Myocyte (in vitro differentiated cells): ENCODE measurements around the gene SDR9C7. TPM values are rescaled to one million over a fixed set of nuclear protein-coding genes. Genes with fewer than 3 reads are reported as not detected.
"Not testable (repeated sequence)": the region's sequence is repeated elsewhere in the genome, so short reads cannot be mapped to it uniquely, and the experiment has no call there.

Source experiments
- DNase-seq: peaks from one replicate; pipeline ENCODE4 v3.0.0-alpha.2; 2012; ENCODE audit warnings: low read depth
- total RNA-seq: library from RNA; depleted of rRNA; stranded (reverse); fragments of >200 nt; gene quantifications from 2 replicates; pipeline ENCODE4 v1.2.3, GENCODE V29; 2014

SDR9C7 gene
- total RNA-seq, 1 donor from 2014 or later: not detected

DNA sequence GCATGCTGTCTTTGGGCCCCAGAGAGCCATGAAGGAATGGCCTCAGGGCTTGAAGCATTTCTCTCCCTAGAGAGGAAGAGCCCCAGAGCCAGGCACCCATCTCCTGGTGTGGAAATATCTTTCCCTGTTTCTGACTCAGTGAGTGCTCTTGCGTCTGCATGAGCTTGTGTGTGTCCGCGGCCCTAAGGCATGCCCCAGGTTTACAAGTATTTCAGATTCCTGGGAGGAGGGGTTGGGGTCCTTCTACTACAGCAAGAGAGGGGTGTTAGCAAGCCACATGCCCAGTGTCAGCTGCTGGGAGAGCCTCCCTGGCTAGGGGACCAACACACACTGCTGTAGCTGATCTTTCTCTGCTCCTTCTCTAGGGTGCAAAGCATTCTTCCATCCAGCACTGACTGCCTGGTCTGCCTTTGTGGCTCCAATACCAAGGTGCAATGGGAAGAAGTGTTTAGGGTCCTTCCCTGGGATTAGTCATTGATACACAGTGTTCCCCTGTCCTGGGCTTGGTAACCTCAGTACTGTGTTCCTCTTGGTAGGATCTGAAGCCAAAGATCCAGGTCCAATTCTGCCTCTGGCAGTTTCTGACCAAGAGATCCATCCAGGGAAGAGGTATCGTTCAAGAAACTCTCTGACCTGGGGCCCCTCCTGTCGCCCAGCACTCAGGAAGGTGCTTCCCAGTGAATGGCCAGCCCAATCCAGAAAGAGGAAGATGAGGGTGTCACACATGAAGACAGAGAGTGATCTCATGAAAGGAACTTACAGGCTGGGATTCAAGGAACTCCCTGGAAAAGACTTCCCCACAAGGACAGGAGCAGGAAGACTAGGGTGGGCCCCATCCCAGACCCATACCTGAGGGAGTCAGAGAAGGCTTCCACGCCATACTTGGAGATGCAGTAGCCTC is 20.1 kb upstream of the SDR9C7 start:
- DNase-seq: no peak

DNA sequence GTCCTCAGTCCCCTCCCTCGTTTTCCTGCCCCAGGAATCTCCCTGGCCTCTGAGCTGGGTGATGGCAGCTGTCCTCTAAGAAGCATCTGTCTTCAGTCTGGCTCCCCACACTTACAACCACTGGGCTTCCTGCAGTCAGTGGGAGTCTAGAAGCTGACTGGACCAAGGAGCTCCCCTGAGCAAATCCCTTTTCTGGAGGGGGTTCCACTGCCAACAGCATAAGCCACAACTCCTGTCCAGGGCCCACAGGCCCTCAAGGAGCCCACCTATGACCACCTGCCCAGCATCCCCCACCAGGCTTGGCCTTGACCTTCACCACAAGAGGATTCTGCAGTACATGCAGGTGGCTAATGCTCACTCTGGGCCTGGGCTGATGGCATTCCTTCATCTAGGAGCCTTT is 19.1 kb upstream of the SDR9C7 start:
- peak; percentile 16 for DNase-seq

DNA sequence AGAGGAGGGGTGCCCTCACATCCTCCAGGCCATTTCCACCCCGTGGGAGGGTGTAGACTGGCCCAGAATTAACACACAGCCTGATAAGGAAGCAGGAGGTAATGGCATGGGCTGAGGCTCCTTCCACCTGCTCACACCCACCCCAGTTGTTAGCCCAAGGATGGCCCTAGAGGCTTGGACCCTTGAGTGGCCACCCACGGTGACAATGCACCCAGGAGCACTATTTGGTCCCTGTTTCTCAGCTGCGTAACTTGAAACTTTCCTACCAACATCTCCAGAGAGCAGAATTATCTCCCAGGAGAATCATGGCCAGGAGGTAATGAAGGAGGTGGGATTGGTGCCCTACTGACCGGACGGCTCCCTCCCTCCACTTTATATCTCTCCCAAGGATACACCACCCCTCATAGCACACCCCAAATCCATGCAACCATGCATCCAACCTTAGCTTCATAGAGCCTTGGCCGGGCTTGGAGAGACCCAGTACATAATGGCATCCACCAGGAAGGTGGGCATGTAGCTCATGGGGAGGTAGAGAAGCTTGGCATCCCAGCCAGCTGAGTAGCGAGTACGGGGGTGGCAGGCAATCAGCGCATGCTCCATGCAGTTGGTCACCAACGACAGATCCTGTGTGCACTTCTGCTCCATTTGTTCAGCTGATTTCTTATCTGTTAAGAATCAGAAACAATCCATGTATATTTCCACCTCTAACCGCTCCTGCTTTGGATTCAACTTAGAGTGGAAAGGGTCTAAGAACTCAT is 17.6 kb upstream of the SDR9C7 start:
- no peak for DNase-seq

DNA sequence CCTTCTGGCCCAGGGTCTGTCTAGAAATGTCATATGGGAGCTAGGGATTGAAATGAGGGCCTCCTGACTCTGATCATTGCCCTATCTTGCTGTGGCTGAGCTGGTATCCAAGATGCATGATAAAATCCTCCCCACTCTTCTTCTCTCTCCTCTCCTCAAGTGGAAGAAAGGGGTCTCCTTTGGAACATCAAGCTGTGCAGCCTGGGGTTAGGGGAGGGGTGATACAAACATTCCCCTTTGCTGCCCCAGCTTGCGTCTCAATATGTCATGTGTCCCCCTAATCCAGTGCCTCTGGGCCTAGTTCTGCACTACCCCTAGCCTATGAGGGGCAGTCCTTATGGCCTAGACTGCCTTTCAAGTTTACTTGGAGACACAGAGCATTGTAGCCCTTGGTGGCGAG is 14.7 kb upstream of the SDR9C7 start:
- no peak for DNase-seq

DNA sequence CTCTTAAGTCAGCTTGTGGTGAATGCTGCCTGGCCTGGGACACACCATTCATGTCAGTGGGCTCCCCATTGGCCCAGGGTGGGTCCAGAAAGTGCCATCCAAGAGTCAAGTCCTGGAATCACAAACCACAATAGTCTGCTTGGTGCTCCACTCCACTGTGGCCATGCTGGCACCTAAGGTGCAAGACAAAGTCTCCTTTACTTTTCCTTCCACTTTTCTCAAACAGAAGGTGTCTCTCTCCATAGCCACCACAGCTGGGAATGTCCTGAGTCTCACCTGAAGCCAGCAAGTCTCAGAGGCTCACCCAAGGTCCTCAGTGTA is 14.2 kb upstream of the SDR9C7 start:
- no peak for DNase-seq

DNA sequence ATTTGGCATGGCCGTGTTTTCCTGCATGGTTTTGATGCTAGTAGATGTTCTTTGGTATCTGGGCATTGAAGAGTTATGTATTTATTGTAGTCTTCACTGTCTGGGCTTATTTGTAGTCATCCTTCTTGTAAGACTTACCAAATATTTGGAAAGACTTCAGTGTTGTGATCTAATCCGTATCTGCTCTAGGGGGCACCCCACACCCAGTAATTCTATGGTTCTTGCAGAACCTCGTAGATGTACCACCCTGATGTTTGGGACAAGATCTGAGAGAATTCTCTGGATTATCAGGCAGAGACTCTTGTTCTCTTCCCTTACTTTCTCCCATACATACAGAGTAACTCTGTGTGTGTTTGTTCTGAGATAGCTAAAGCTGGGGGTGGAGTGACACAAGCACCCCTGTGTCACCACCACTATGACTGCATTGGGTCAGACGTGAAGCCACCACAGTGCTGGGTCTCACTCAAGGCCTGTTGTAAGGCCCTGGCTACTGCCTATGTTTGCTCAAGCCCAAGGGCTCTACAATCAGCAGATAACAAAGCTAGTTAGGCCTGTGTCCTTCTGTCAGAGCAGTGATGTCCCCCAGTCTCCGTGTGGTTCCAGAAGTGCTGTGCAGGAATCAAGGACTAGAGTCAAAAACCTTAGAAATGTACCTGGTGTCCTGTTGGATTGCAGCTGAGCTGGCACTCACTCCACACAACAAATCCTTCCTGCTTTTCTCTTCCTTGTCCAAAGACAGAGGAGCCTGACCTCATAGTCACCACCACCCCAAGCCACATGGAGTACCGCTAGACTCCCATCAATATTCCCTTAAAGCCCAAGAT is 13.6 kb upstream of the SDR9C7 start:
- no peak for DNase-seq

DNA sequence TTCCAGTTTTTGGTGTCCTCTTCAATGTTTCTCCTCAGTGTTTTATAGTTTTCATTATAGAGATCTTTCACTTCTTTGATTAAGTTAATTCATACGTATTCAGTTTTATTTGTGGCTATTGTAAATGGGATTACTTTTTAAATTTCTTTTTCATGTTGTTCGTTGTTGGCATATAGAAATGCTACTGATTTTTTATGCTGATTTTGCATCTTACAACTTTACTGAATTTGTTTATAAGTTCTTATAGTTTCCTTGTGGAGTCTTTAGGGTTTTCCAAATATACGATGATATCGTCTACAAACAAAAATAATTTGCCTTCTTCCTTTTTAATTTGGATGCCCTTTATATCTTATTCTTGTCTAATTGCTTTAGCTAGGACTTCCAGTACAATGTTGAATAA is 9.7 kb upstream of the SDR9C7 start:
- DNase-seq: no peak

DNA sequence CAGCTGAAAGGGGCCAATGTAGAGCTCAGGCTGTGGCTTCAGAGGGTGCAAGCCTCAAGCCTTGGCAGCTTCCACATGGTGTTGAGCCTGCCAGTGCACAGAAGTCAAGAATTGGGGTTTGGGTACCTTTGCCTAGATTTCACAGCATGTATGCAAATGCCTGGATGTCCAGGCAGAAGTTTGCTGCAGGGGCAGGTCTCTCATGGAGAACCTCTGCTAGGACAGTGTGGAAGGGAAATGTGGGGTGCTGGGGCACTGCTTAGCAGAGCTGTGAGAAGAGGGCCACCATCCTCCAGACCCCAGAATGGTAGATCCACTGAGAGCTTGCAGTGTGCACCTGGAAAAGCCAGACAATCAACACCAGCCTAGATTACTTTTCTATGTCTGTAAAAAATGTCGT is 9.2 kb upstream of the SDR9C7 start:
- DNase-seq: not testable (repeated sequence)

DNA sequence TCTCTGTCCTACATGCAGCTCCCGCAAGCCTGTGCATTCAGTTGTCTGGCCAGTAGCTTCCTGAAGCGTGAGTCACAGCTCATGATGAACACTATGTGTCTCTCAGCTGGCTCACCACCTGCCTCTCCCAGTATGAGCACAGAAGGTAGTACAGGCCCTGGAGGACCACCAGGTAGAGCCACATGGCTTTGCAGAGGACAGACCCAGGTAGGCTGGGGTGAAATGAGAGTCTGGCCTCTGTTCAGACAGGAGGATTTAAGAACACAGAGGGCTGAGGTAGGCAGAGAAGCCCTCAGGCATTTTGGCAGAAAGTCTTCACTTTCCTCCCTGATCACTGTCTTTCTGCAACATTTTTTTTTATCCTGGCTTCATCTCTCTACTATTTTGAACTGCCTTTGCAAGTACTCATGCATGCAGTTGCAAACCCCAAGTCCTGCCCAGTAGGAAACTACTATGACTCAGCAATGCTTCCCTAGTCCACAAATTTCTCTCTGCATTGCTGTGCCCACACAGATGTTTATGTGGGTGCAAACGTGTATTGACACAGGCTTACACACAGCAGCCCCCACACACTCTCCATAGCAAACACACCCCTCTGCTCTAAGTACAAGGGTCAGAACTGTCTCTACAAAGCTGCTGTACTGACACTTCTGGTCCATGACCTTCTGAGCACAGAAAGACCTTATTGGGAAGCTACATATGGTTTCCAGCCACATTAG is 7.2 kb upstream of the SDR9C7 start:
- DNase-seq: peak; percentile 65

DNA sequence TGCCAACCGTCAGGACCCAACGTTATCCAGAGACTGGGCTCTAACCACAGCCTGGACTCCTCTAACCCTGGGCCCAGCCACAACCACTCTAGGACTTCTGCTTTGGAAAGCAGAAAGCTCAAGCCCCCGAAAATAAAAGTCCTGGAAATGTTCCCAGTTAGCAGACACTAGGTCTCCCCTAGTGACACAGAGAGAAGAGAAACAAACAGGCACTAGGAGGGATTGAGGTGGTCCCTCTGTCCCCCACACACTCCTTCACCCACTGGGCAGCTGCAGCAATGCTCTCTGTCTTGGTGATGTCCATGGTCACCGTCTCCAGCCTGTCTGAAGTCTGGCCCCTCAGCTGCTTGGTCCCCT is 6.7 kb upstream of the SDR9C7 start:
- not testable (repeated sequence) for DNase-seq

DNA sequence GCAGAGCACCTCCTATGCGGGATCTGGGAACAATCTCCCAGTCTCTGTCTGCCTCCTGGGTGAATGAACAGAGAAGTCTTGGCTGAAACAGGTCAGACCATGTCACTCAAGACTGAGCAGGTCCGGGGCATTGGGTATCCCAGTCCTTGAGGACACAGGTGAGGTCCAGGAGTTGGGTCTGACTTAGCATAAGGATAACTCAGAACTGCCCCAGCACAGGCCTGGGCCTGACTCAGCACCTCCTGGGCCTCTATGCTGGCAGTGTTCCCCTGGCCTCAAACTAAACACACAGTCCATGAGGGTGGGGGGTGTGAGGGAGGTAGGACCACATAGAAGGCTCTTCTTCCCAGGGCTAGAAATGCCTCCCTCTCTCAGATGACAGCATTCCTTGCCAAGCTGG is 1.5 kb upstream of the SDR9C7 start:
- DNase-seq: no peak

DNA sequence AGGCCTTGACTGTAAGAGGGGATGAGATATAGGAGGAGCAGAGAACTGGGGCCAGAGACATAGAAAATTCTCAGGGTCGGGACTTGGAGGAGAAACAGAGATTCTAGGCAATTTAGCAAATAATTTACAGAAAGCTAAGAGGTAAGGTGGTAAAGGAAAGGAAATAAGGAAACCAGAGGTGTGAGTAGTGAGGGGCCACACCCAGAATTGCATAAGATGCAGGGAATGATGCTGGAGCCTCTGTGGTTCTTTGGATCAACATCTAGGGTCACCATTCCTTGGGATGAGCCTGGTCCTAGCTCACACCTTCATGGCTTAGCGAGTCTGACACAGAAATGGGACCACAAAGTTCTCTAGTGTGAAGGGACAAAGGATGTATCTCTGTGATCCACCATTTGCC is 949 bp upstream of the SDR9C7 start:
- no peak for DNase-seq

DNA sequence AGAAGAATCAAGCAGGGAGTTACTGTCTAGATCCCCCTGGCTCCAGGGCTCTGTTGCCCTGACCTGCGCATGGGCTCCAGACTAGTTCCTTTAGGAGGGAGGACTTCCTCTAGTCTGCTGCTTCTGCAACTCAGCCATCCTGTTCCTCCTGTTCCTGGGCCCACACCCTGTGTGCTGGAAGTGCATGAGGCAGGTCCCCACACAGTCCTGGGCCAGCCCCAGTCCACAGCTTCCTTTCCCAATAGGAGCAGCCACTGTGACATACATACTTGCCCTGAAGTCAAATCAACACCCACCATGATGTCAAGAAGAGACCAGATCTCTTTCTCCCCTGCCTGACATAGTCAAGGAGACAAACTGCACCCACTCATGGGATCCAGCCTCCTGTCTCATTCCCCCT is 1.3 kb downstream of the SDR9C7 start:
- no peak for DNase-seq

DNA sequence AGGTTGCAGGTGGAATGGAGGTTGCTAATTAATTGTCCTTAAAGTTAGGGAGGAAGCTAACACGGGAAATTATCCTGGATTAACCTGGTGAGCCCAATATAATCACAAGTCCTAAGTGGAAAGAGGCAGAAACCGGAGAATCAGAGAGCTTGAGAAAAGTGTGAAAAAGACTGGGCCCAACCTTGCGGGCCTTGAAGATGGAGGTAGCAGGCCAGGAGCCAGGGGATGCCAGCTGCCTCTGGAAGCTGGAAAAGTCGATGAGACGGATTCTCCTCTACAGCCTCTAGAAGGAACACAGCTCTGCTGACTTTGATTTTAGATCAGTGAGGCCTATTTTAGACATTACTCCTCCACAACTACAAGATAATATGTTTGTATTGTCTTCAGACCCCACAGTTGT is 2.1 kb downstream of the SDR9C7 start:
- DNase-seq: no peak

DNA sequence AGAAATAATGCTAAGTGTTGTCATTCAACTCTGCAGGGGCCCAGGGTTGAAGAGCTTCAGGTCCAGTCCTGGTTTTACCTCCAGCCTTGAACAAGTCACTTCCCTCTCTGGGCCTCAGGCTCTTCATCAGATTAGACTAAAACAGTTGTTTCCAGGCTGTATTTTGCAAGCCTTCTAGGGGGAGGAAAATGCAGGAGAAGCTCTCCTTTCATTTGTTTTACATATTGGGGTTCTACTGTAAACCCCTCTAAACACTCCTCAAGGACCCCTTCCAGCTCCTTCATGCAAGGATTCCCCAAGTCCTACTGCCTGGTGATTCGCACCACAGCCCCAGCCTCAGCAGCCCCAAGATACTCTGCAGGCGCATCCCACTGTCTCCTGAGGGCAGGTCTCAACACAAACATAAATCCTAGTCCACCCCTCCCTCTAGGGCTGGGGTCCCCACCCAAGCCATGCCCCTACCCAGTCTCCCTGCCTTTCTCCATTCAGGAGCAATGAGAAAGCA is 2.7 kb downstream of the SDR9C7 start:
- DNase-seq: peak; percentile 57

DNA sequence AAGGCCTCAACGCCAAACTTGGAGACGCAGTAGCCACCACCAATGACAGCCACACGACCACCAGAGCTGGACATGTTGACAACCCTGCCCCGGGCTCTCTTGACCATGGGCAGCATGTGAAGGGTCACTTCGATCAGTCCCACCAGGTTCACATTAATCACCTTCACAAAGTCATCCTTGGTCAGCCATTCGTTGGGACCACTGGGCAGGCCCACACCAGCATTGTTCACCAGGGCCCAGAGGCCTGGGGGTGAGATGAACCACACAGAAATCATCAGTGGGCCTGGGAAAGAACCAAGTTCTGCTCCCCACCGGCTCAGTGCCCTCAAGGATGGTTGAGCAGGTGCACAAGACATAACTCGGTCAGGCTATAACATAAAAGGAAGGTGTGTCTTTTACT is 4.0 kb downstream of the SDR9C7 start:
- DNase-seq: no peak

DNA sequence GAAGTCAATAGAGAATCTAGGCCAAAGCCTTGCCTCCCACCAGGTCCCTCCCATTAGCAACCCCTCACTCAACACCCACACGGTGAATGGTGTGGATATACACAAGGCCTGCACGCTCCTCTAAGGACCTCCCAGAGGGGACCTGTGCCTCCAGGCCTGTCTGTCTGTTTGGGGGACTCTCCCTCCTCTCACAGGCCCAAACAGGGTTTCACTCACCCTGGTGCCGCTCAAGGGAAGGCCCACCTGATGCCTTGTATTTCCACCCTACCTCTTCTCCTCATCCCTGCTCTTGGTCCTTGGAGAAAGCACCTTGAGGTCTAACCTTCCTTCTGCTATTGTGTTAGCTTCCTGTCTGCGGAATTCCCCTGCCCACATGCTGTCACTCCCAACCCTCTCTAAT is 4.4 kb downstream of the SDR9C7 start:
- no peak for DNase-seq

DNA sequence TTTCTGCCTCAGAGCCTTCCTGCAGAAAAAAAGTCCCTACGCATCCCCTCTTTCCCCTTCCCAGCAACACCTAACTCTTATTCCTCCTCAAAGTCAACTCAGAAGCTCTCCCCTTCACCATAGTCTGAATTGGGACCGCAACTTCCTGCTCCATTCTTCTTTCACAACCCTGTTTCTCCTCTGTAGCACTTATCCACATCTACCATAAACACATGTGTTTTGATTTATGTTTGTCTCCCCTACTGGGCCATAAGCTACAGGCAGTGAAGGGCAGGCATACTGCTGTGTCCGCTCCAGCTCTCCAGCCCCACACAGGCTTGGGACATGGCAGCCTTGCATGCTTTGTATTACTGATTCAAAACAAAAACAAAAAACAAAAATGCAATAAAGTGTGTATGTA is 5.9 kb downstream of the SDR9C7 start:
- DNase-seq: no peak

DNA sequence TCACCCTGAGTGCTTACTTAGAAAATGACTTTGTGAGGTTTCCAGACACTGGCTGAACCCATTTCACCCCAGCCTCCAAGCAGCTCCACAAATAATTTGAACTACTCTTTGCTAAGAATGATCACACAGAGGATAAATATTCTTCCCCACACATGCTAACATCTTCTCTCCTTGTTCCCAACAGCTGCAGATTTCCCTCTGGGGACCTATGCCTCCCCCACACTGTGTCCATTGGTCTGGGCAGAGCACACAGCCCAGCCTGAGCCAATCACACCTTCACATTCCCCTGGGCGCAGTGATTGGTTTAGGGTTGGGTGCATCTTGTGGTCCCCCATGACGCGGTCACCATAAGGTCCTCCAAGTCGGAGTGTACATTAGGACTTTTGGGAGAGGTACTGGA is 6.9 kb downstream of the SDR9C7 start:
- DNase-seq: peak; percentile 39

DNA sequence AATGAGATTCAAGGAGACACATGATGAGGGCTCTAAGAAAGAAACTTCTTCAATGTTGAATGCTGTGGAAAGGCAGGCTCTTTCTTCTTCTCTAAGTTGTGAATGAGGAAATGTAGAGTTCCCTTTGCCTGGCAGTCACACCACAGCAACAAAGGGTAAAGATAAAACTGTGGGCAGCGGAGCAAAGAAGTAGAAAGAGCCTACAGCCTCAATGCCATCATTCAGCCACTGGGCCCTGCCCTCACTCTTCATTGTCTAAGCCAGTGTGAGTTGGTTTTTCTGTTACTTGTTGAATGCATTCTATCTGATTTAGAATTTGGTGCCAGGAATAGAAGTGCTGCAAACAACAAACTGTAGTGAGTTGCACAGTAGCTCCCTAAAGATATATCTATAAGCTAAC is 12.2 kb downstream of the SDR9C7 start:
- no peak for DNase-seq

DNA sequence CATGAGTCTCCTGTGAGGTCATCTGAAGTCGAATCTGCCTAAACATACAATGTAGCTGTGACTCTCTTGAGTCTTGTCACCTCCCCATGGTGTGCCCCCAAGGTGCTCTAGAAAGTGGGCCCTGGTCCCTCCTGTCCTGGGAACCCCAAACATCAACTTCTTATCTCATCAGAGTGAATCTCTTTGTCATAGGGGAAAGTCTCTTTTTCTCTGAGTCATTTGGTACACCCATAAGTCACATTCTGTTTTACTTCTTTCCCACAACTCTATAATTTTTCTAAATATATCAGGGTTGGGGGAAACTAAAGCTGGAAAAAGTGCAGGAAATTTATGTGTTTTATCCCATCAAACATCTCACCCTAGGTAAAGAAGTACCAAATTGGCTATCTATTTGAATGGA is 12.9 kb downstream of the SDR9C7 start:
- DNase-seq: no peak
